NB4 (cell line): Measurements from ENCODE around the gene BCL11A.

Experiments
- CTCF ChIP-seq: IDR thresholded peaks from one replicate; pipeline ENCODE4 v1.5.1; 2012; ENCODE audit warnings: low read depth, low read length
- MAX ChIP-seq: IDR thresholded peaks from 2 replicates; pipeline ENCODE4 v1.6.1; 2011; ENCODE audit warnings: low read depth, low read length

GRCh38 chr2:60478660-60479059, 74.8 kb downstream of the BCL11A start:
- TF ChIP-seq MAX (no peak), CTCF (no peak)
